Heart right ventricle (tissue), 16 donors: ENCODE data around the gene RDX. TPM values are rescaled to one million over a fixed set of nuclear protein-coding genes. Genes with fewer than 3 reads are reported as not detected.
"Not testable (repeated sequence)": the region's sequence is repeated elsewhere in the genome, so short reads cannot be mapped to it uniquely, and the experiment has no call there.

Experiments used
- ATAC-seq, 8 donors: fragments of 200-7000 bp; cut with Tn5 transposase; one replicate each; pipeline ENCODE4 v1.9.1; 2020; ENCODE audit warnings: mild to moderate bottlenecking in 8 of 8, moderate library complexity in 8 of 8, moderate number of reproducible peaks in 1 of 8
- DNase-seq, 2 donors: peaks; one replicate each; pipeline ENCODE4 v3.0.0-alpha.2; 2020
- H3K27ac ChIP-seq, 10 donors: fragments of 200-600 bp; sonication (generic) in 2 of 10; one replicate each; pipeline versions ENCODE4 v1.5.0 to v1.8.0; 2020 to 2022; ENCODE audit warnings: mild to moderate bottlenecking in 3 of 10
- H3K27me3 ChIP-seq, 7 donors: fragments of 200-600 bp; one replicate each; pipeline ENCODE4 v1.8.0; 2021 to 2022; ENCODE audit warnings: mild to moderate bottlenecking in 2 of 7
- H3K36me3 ChIP-seq, 9 donors: fragments of 200-600 bp; sonication (generic) in 1 of 9; one replicate each; pipeline versions ENCODE4 v1.5.0 to v1.8.0; 2020 to 2022; ENCODE audit warnings: mild to moderate bottlenecking in 2 of 9
- H3K4me1 ChIP-seq, 9 donors: fragments of 200-600 bp; sonication (generic) in 1 of 9; one replicate each; pipeline versions ENCODE4 v1.5.0 to v1.8.0; 2020 to 2022; ENCODE audit warnings: mild to moderate bottlenecking in 4 of 9
- H3K4me3 ChIP-seq, 10 donors: fragments of 200-600 bp; sonication (generic) in 2 of 10; one replicate each; pipeline versions ENCODE4 v1.5.0 to v1.8.0; 2020 to 2022; ENCODE audit warnings: mild to moderate bottlenecking in 7 of 10, moderate library complexity in 2 of 10
- H3K9me3 ChIP-seq, 11 donors: fragments of 200-600 bp in 10 of 11; sonication (generic) in 2 of 11; one replicate each; pipeline versions ENCODE4 v1.5.0 to v1.8.0; 2013 to 2022; ENCODE audit warnings: mild to moderate bottlenecking in 2 of 11, control low read depth in 1 of 11, moderate library complexity in 1 of 11
- WGBS, 2 donors: extraction: QIAGEN DNeasy Blood & Tissue Kit; methylation state at CpG; one replicate each; pipeline ENCODE4 v1.1.7; 2013; ENCODE audit warnings: inconsistent platforms in 1 of 2; 5-methylcytosine and 5-hydroxymethylcytosine counted together
- intact Hi-C, 10 donors: fragments of 100-400 bp; cut with DNase I; formaldehyde crosslinking; loops; one replicate each; pipeline versions ENCODE4 v1.11.1 to v1.14.2; 2022
- polyA plus RNA-seq, 2 donors: library from polyadenylated mRNA; stranded (reverse); fragments of 200-250 nt; gene quantifications; one replicate each; pipeline ENCODE4 v1.2.3, GENCODE V29; 2013
- total RNA-seq, 10 donors: library from RNA; stranded (reverse); fragmentation: NEBNext Ultra II Directional in 3 of 10; extraction: Animal tissue kit (Norgen Biotek cat#: 25700) in 3 of 10; gene quantifications; one replicate each; pipeline versions ENCODE4 v1.2.1 to v1.2.4, GENCODE V29; 2021 to 2023
- TF ChIP-seq, protein P1 (sequence below), 9 donors: fragments of 200-600 bp; sonication (generic) in 2 of 9; IDR thresholded peaks; one replicate each; pipeline versions ENCODE4 v1.5.0 to v1.8.0; 2021 to 2022; ENCODE audit warnings: antibody characterized with exemption in 9 of 9, mild to moderate bottlenecking in 5 of 9, moderate library complexity in 1 of 9
- donor health status: Arrhythmogenic right ventricular cardiomyopathy.
- donor health status: ischemic (EF 13 %, LVEDD 7.1; RV severe dilation, severe dysfunction).
- donor health status: healthy with polysubstance abuse.
- donor health status: DM: no; HTN: yes; CAD: no.
- donor health status: DM: no; HTN: no; CAD: no.
- donor health status: ischemic (EF 25% LVEDD 6.9; RV normal size, moderate dysfunction).
- donor health status: ischemic (EF 25% LVEDD 5.7; RV mildly dilated, moderate dysfunction).
- donor health status: healthy.
- donor health status: DM: yes; HTN: yes; CAD: no.
- donor health status: Ischemic cardiomyopathy.
- donor health status: ischemic (EF 35%, LVEDD 5.7; RV mildly dilated, moderate dysfunction).
- donor health status: nonischemic (EF 11% LVEDD 7.7; RV severe dilation, severe dysfunction).
- donor health status: DM: yes; HTN: yes; CAD: no.
- donor health status: PGD.
- donor health status: ischemic (EF 29% LVEDD 5.4; RV normal size, mild dysfunction).
- donor health status: nonischemic (EF 23%, LVEDD 6.1; RV moderate dilation, normal function).

RDX gene
- total and polyA plus RNA-seq, 12 donors = 28.2 to 140 (median 125) TPM

GRCh38 chr11:110295531-110296225, 736 bp downstream of the RDX start:
- TF ChIP-seq, protein P1, sequence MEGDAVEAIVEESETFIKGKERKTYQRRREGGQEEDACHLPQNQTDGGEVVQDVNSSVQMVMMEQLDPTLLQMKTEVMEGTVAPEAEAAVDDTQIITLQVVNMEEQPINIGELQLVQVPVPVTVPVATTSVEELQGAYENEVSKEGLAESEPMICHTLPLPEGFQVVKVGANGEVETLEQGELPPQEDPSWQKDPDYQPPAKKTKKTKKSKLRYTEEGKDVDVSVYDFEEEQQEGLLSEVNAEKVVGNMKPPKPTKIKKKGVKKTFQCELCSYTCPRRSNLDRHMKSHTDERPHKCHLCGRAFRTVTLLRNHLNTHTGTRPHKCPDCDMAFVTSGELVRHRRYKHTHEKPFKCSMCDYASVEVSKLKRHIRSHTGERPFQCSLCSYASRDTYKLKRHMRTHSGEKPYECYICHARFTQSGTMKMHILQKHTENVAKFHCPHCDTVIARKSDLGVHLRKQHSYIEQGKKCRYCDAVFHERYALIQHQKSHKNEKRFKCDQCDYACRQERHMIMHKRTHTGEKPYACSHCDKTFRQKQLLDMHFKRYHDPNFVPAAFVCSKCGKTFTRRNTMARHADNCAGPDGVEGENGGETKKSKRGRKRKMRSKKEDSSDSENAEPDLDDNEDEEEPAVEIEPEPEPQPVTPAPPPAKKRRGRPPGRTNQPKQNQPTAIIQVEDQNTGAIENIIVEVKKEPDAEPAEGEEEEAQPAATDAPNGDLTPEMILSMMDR (IDR thresholded peaks at IDR 0.05) = no peak
- ATAC-seq = peak; percentile 57 to 76 (median 66)

GRCh38 chr11:110295086-110295485, 1.3 kb downstream of the RDX start:
- Histone ChIP-seq H3K27ac (peak overlapping the region in 7 of 10 donors; percentile 89 to 99 (median 97)), H3K9me3 (no peaks in the 10 kb centered on the region), H3K4me3 (peak overlapping the region in 9 of 10 donors; percentile 57 to 99 (median 89)), H3K36me3 (no peaks in the 10 kb centered on the region), H3K27me3 (no peaks in the 10 kb centered on the region), H3K4me1 (peaks cover 4 to 59% (median 45%) of the 10 kb centered on the region in 9 donors)
- 9 to 10% methylated on average over 4 of the region's 4 CpGs for WGBS, 2 donors
- TF ChIP-seq, protein P1 (IDR thresholded peaks at IDR 0.05) = no peak
- no peak for DNase-seq
- ATAC-seq = no peak
- intact Hi-C loops = loop anchor here in 6 of 10 donors (5.0 to 10.0 kb wide), 8 partner anchors 43 to 140 kb away; partner anchors contain the start of gene FDX1 (in 3 of the 6)

More at GRCh38 chr11:110295531-110296225, 736 bp downstream of the RDX start:
- peak overlapping the region; percentile 57 to 99 (median 86) for H3K4me3 ChIP-seq
- no peaks in the 10 kb centered on the region for H3K36me3 ChIP-seq
- H3K4me1 ChIP-seq = peaks cover 4 to 57% (median 43%) of the 10 kb centered on the region in 9 donors
- intact Hi-C loops = loop anchor here in 6 of 10 donors (2.0 to 10.0 kb wide), 9 partner anchors 43 to 139 kb away; partner anchors contain the start of gene FDX1 (in 3 of the 6)
- H3K27ac ChIP-seq = peak overlapping the region; percentile 89 to 99 (median 98)
- H3K27me3 ChIP-seq = no peaks in the 10 kb centered on the region
- no peaks in the 10 kb centered on the region for H3K9me3 ChIP-seq
- DNase-seq = peak; percentile 38 to 48
- 0% methylated on average over 36 to 39 of the region's 39 CpGs for WGBS, 2 donors

GRCh38 chr11:110294509-110294908, 1.9 kb downstream of the RDX start:
- no peaks in the 10 kb centered on the region for H3K9me3 ChIP-seq
- H3K27me3 ChIP-seq = no peaks in the 10 kb centered on the region
- peaks cover 4 to 61% (median 51%) of the 10 kb centered on the region in 9 donors for H3K4me1 ChIP-seq
- TF ChIP-seq, protein P1 (IDR thresholded peaks at IDR 0.05) = no peak
- no peak for DNase-seq
- WGBS, 2 donors = 32 to 34% methylated on average over 6 of the region's 6 CpGs
- ATAC-seq = no peak
- no peaks in the 10 kb centered on the region for H3K36me3 ChIP-seq
- H3K27ac ChIP-seq = peak overlapping the region in 3 of 10 donors; percentile 94 to 99 (median 95)
- intact Hi-C loops = loop anchor here in 3 of 10 donors (10.0 kb wide), 3 partner anchors 70 to 140 kb away; partner anchors contain the start of gene FDX1 (in 1 of the 3)
- peak overlapping the region in 8 of 10 donors; percentile 57 to 99 (median 86) for H3K4me3 ChIP-seq

GRCh38 chr11:110293389-110293788, 3.0 kb downstream of the RDX start:
- WGBS, 2 donors = 61 to 72% methylated on average over 4 of the region's 4 CpGs
- DNase-seq (no peak), ATAC-seq (no peak)
- intact Hi-C loops = loop anchor here in 3 of 10 donors (10.0 kb wide), 3 partner anchors 71 to 141 kb away; partner anchors contain the start of gene FDX1 (in 1 of the 3)
- TF ChIP-seq, protein P1 (IDR thresholded peaks at IDR 0.05) = no peak
- Histone ChIP-seq H3K4me1 (peaks cover 4 to 72% (median 52%) of the 10 kb centered on the region in 9 donors), H3K4me3 (peak overlapping the region in 5 of 10 donors; percentile 75 to 99 (median 89)), H3K36me3 (no peaks in the 10 kb centered on the region), H3K27ac (no peak overlapping the region), H3K27me3 (no peaks in the 10 kb centered on the region), H3K9me3 (no peaks in the 10 kb centered on the region)

- H3K27me3 ChIP-seq, H3K36me3 ChIP-seq, H3K27ac ChIP-seq, H3K4me3 ChIP-seq, ATAC-seq, H3K9me3 ChIP-seq, DNase-seq: not testable (repeated sequence)
- intact Hi-C loops = loop anchor here in 3 of 10 donors (10.0 kb wide), 3 partner anchors 73 to 143 kb away; partner anchors contain the start of gene FDX1 (in 1 of the 3)
- H3K4me1 ChIP-seq = peaks cover 4 to 78% (median 55%) of the 10 kb centered on the region in 9 donors
- WGBS, 2 donors = 89 to 94% methylated on average over 4 of the region's 4 CpGs
Measured at GRCh38 chr11:110292146-110292545, 4.3 kb downstream of the RDX start.
